ENCODE data around the gene MYBPC1. TPM values are rescaled to one million over a fixed set of nuclear protein-coding genes. Genes with fewer than 3 reads are reported as not detected.

Gene MYBPC1
- total RNA-seq, 1 experiment from 2014 or later: not detected

- H2BK20ac ChIP-seq (ENCODE audit: low read depth, low read length, poor library complexity, severe bottlenecking): no peak overlapping the region
- no peak overlapping the region for H3K4me2 ChIP-seq (ENCODE audit: insufficient read depth, insufficient read length, low read length)
- H2BK120ac ChIP-seq (ENCODE audit: low read depth, low read length, poor library complexity, severe bottlenecking): no peak overlapping the region
- H2AFZ ChIP-seq (ENCODE audit: low read length): no peak overlapping the region
- no peak overlapping the region for H4K91ac ChIP-seq (ENCODE audit: insufficient read length, low read depth, low read length)
- H3K23ac ChIP-seq (ENCODE audit: insufficient read length, low read depth, low read length): no peak overlapping the region
- H2AK5ac ChIP-seq (ENCODE audit: insufficient read length, low read length): no peak overlapping the region
- H3K14ac ChIP-seq (ENCODE audit: insufficient read depth, low read length): no peak overlapping the region
- no peaks in the 10 kb centered on the region for H3K9me3 ChIP-seq (ENCODE audit: control insufficient read depth, low read depth, low read length)
- H2BK12ac ChIP-seq (ENCODE audit: insufficient read length, low read depth, low read length): no peak overlapping the region
- H3K36me3 Mint-ChIP-seq (ENCODE audit: insufficient read depth in 1 of 3, low read depth in 3 of 3): no peaks in the 10 kb centered on the region
- DNase-seq: no peak
- peaks cover 2% of the 10 kb centered on the region for H3K27me3 Mint-ChIP-seq (ENCODE audit: low read depth)
- H3K4me1 ChIP-seq (ENCODE audit: insufficient read depth, low read length): no peaks in the 10 kb centered on the region
- H3K27ac Mint-ChIP-seq: no peak overlapping the region
- H3K18ac ChIP-seq (ENCODE audit: insufficient read length, low read depth, low read length): no peak overlapping the region
- no peak for TF ChIP-seq CTCF (conservative IDR thresholded peaks at IDR 0.05)
- no peaks in the 10 kb centered on the region for H3K79me1 ChIP-seq (ENCODE audit: insufficient read depth, low read depth, low read length, poor library complexity, severe bottlenecking)
- H3K4me3 Mint-ChIP-seq: no peak overlapping the region
- H3K27ac ChIP-seq (ENCODE audit: insufficient read length, low read depth, low read length): no peak overlapping the region
- no peak overlapping the region for H3T11ph ChIP-seq (ENCODE audit: low read length)
- H3K4ac ChIP-seq (ENCODE audit: low read depth, low read length): no peak overlapping the region
- WGBS (ENCODE audit: extremely low coverage, insufficient read length, low lambda C conversion rate): no CpG with 5 or more reads among the region's 1 CpG
- H3K9ac ChIP-seq (ENCODE audit: extremely low read depth, insufficient read length, low read length): no peak overlapping the region
- H4K20me1 ChIP-seq (ENCODE audit: control insufficient read depth, insufficient read depth, insufficient read length): no peaks in the 10 kb centered on the region
- no peak overlapping the region for H2BK15ac ChIP-seq (ENCODE audit: low read depth, low read length)
- H3K79me2 ChIP-seq (ENCODE audit: insufficient read depth, low read length): no peaks in the 10 kb centered on the region
- H3K9me3 Mint-ChIP-seq: no peaks in the 10 kb centered on the region
- H3K23me2 ChIP-seq (ENCODE audit: insufficient read length, low read depth, low read length, poor library complexity, severe bottlenecking): no peaks in the 10 kb centered on the region
- H2BK5ac ChIP-seq (ENCODE audit: insufficient read length, low read length): no peak overlapping the region
- H3K56ac ChIP-seq (ENCODE audit: insufficient read length, low read depth, low read length): no peak overlapping the region
- H3K4me1 Mint-ChIP-seq: peaks cover 3 to 5% of the 10 kb centered on the region in 2 experiments; a peak in 3 of 4 replicates
- H4K8ac ChIP-seq (replicated peaks; ENCODE audit: insufficient read length, low read depth, low read length): no peak overlapping the region
- H4K5ac ChIP-seq (ENCODE audit: insufficient read length, low read depth, low read length): no peak overlapping the region
- no peaks in the 10 kb centered on the region for H3K27me3 ChIP-seq (ENCODE audit: insufficient read depth, low read length)
These were observed 59.7 kb downstream of the MYBPC1 start for GRCh38 chr12:101654442-101654841.
